K562 (cell line): ENCODE results near the gene LAPTM5. TPM values are rescaled to one million over a fixed set of nuclear protein-coding genes. Genes with fewer than 3 reads are reported as not detected.

ENCODE experiments used
- CAMTA2 ChIP-seq: fragments of 250-450 bp; sonication (Bioruptor Pico); conservative IDR thresholded peaks from 2 replicates; pipeline ENCODE4 v1.5.1; 2022
- DACH1 ChIP-seq: fragments of 450-650 bp; IDR thresholded peaks from 2 replicates; pipeline ENCODE4 v1.6.1; 2018; ENCODE audit not compliant: partially characterized antibody
- FOXJ3 ChIP-seq: sonication (generic); formaldehyde crosslinking; IDR thresholded peaks from 2 replicates; pipeline ENCODE4 v1.4.0; 2020; ENCODE audit warnings: mild to moderate bottlenecking, missing genetic modification reagents
- HDAC1 ChIP-seq, 2 experiments: fragments of 450-650 bp; IDR thresholded peaks; 2 replicates each; pipeline ENCODE4 v1.6.1; 2016 to 2017; ENCODE audit warnings: inconsistent platforms in 1 of 2, mild to moderate bottlenecking in 1 of 2, moderate library complexity in 1 of 2
- HIVEP1 ChIP-seq: fragments of 250-450 bp; sonication (Bioruptor Pico); IDR thresholded peaks from 2 replicates; pipeline ENCODE4 v1.4.0; 2020; ENCODE audit warnings: mild to moderate bottlenecking
- KAT7 ChIP-seq: sonication (generic); formaldehyde crosslinking; IDR thresholded peaks from 2 replicates; pipeline ENCODE4 v1.8.0; 2022; ENCODE audit warnings: missing genetic modification reagents, mild to moderate bottlenecking, borderline replicate concordance
- LCOR ChIP-seq: sonication (generic); formaldehyde crosslinking; IDR thresholded peaks from 2 replicates; pipeline ENCODE4 v1.8.0; 2022; ENCODE audit warnings: mild to moderate bottlenecking, missing genetic modification reagents
- MEIS2 ChIP-seq: fragments of 450-650 bp; IDR thresholded peaks from 2 replicates; pipeline ENCODE4 v1.6.1; 2014; ENCODE audit warnings: mild to moderate bottlenecking; ENCODE audit not compliant: partially characterized antibody
- NR4A1 ChIP-seq, 2 experiments: fragments of 250-450 bp in 1 of 2; fragments of 450-650 bp in 1 of 2; sonication (Bioruptor Pico) in 1 of 2; IDR thresholded peaks; 2 replicates each; pipeline versions ENCODE4 v1.4.0 to v1.6.1; 2016 to 2020; ENCODE audit warnings: mild to moderate bottlenecking in 2 of 2, missing compliant biosample characterization in 1 of 2, missing genetic modification characterization in 1 of 2, moderate library complexity in 1 of 2
- PKNOX1 ChIP-seq: fragments of 450-650 bp; IDR thresholded peaks from 2 replicates; pipeline ENCODE4 v1.6.1; 2016
- POLR3G ChIP-seq: IDR thresholded peaks from 2 replicates; pipeline ENCODE4 v1.6.1; 2011; ENCODE audit not compliant: insufficient read length, insufficient replicate concordance; ENCODE audit errors: extremely low read depth
- PTRF ChIP-seq: fragments of 450-650 bp; IDR thresholded peaks from 2 replicates; pipeline ENCODE4 v1.6.1; 2016; ENCODE audit warnings: mild to moderate bottlenecking, missing genetic modification characterization, missing compliant biosample characterization
- SAFB ChIP-seq: fragments of 200-400 bp; formaldehyde crosslinking; IDR thresholded peaks from 2 replicates; pipeline ENCODE4 v1.6.1; 2017; ENCODE audit warnings: low read depth, low read length, borderline replicate concordance
- SETDB1 ChIP-seq: IDR thresholded peaks from one replicate; pipeline ENCODE4 v1.6.1; 2012; ENCODE audit warnings: low read length, control low read depth, inconsistent platforms
- SIRT6 ChIP-seq: IDR thresholded peaks from one replicate; pipeline ENCODE4 v1.6.1; 2012; ENCODE audit warnings: low read depth, mild to moderate bottlenecking, control low read depth, inconsistent platforms, low read length, moderate library complexity
- SMAD3 ChIP-seq: fragments of 450-650 bp; formaldehyde crosslinking; conservative IDR thresholded peaks from 2 replicates; pipeline ENCODE4 v1.4.0; 2020; ENCODE audit warnings: mild to moderate bottlenecking
- SRSF3 ChIP-seq: fragments of 200-400 bp; formaldehyde crosslinking; IDR thresholded peaks from 2 replicates; pipeline ENCODE4 v1.6.1; 2016; ENCODE audit warnings: mild to moderate bottlenecking, low read length, moderate library complexity; ENCODE audit not compliant: insufficient read depth
- THRB ChIP-seq: fragments of 450-650 bp; formaldehyde crosslinking; conservative IDR thresholded peaks from 2 replicates; pipeline ENCODE4 v1.4.0; 2022; ENCODE audit warnings: mild to moderate bottlenecking, missing genetic modification characterization
- ZFX ChIP-seq: sonication (generic); formaldehyde crosslinking; IDR thresholded peaks from 2 replicates; pipeline ENCODE4 v1.8.0; 2022; ENCODE audit warnings: mild to moderate bottlenecking, missing genetic modification reagents, moderate library complexity
- ZNF174 ChIP-seq: fragments of 250-450 bp; sonication (Bioruptor Pico); IDR thresholded peaks from 2 replicates; pipeline ENCODE4 v1.4.0; 2020; ENCODE audit warnings: mild to moderate bottlenecking
- ZNF75A ChIP-seq: fragments of 450-650 bp; formaldehyde crosslinking; IDR thresholded peaks from 2 replicates; pipeline ENCODE4 v1.4.0; 2020; ENCODE audit warnings: mild to moderate bottlenecking
- polyA plus RNA-seq, 8 experiments: library from polyadenylated mRNA; depleted of rRNA in 4 of 8; stranded (reverse) in 5 of 8; unstranded in 3 of 8; fragments of >200 nt; fragmentation: Nextera tagmentation in 2 of 8; fragmentation: Illumina TruSeq in 1 of 8; extraction: Ambion mirVana in 2 of 8; extraction: Trizol in 1 of 8; gene quantifications; 2 replicates each; pipeline versions ENCODE4 v1.2.1 to v1.2.3, GENCODE V29; 2011 to 2014; ENCODE audit warnings: inconsistent platforms in 1 of 8, missing spikeins in 1 of 8
- total RNA-seq, 7 experiments: library from RNA; depleted of rRNA in 6 of 7; stranded (reverse); fragments of >200 nt in 6 of 7; fragmentation: Illumina TruSeq in 2 of 7; extraction: Trizol in 2 of 7; gene quantifications; 2 replicates each; pipeline versions ENCODE4 v1.2.1 to v1.2.3, GENCODE V29; 2011 to 2021; ENCODE audit warnings: low replicate concordance in 1 of 7
- TF ChIP-seq, protein P1 (sequence below): IDR thresholded peaks from 2 replicates; pipeline ENCODE4 v1.6.1; 2011; ENCODE audit warnings: borderline replicate concordance, low read depth, mild to moderate bottlenecking, moderate library complexity, low read length; ENCODE audit not compliant: insufficient read depth, poor library complexity, severe bottlenecking
- TF ChIP-seq, protein P2 (sequence below): conservative IDR thresholded peaks from 2 replicates; pipeline ENCODE4 v1.6.1; 2011; ENCODE audit warnings: low read depth, mild to moderate bottlenecking, low read length; ENCODE audit not compliant: control insufficient read depth

LAPTM5 gene
- total and polyA plus RNA-seq, 9 of the 15 experiments (the other 6 are each of a cell fraction or from before 2014, with no cell fraction given) = 2.4 to 47.3 (median 20.3) TPM

DNA sequence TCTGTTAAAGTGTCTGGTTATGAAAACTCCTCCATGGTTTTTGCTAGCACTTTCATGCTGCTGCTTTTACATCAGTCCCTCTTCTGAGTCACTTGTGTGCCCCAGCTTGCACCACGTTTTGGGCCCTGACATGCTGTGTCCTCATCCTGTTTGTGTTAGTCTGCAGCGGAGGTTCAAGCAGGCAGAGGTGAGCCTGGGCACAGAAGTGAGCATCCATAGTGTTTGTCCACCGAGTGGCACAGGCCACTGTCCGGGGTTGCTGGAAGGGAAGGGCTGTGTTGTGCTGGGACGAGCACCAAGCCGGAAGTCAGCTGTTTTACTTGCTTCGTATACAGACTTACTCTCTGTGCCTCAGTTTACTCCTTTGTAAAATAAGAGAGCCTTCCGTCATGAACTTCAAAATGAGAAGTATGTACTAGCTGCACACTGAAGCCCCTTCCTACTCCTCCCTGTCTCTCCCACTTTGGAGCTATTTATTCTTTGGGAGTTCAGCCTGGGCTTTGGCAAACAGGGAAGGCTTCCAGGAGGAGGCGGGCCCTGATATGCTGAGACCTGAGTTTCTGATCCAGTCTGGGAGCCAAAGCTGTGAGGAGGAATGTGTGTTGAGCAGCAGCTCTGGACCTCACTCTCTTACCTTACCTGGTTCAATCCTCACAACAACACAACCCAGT is 10.7 kb upstream of the LAPTM5 start (continued):
- no peak for TF ChIP-seq ZFX (CRISPR knock-in tag)
- TF ChIP-seq SAFB = no peak
- no peak for TF ChIP-seq SRSF3
- TF ChIP-seq SIRT6 = no peak
- TF ChIP-seq ZNF75A (CRISPR knock-in tag) = no peak
- TF ChIP-seq DACH1 = peak; percentile 27
- TF ChIP-seq MEIS2 = no peak
- TF ChIP-seq HIVEP1 (CRISPR knock-in tag) = peak; percentile 83
- TF ChIP-seq NR4A1 (CRISPR knock-in tag; IDR thresholded peaks at IDR 0.05) = no peak
- TF ChIP-seq NR4A1 (tag; IDR thresholded peaks at IDR 0.05) = no peak
- TF ChIP-seq SMAD3 (CRISPR knock-in tag) = peak; percentile 60
- TF ChIP-seq ZNF174 (CRISPR knock-in tag) = no peak
- TF ChIP-seq THRB (CRISPR knock-in tag) = no peak
- TF ChIP-seq, protein P1, sequence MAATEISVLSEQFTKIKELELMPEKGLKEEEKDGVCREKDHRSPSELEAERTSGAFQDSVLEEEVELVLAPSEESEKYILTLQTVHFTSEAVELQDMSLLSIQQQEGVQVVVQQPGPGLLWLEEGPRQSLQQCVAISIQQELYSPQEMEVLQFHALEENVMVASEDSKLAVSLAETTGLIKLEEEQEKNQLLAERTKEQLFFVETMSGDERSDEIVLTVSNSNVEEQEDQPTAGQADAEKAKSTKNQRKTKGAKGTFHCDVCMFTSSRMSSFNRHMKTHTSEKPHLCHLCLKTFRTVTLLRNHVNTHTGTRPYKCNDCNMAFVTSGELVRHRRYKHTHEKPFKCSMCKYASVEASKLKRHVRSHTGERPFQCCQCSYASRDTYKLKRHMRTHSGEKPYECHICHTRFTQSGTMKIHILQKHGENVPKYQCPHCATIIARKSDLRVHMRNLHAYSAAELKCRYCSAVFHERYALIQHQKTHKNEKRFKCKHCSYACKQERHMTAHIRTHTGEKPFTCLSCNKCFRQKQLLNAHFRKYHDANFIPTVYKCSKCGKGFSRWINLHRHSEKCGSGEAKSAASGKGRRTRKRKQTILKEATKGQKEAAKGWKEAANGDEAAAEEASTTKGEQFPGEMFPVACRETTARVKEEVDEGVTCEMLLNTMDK = no peak
- TF ChIP-seq PKNOX1 = no peak
- TF ChIP-seq, protein P2, sequence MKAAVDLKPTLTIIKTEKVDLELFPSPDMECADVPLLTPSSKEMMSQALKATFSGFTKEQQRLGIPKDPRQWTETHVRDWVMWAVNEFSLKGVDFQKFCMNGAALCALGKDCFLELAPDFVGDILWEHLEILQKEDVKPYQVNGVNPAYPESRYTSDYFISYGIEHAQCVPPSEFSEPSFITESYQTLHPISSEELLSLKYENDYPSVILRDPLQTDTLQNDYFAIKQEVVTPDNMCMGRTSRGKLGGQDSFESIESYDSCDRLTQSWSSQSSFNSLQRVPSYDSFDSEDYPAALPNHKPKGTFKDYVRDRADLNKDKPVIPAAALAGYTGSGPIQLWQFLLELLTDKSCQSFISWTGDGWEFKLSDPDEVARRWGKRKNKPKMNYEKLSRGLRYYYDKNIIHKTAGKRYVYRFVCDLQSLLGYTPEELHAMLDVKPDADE = no peak
- no peak for TF ChIP-seq PTRF
- no peak for TF ChIP-seq LCOR (CRISPR knock-in tag)
- TF ChIP-seq SETDB1 = no peak
- TF ChIP-seq CAMTA2 (CRISPR knock-in tag) = 0 out of 2 replicates have a peak, but pooled peaks have one; percentile 7
- no peak for TF ChIP-seq POLR3G
- TF ChIP-seq FOXJ3 (CRISPR knock-in tag) = no peak
- 0 out of 2 replicates have a peak, but pooled peaks have one; percentile 35 for TF ChIP-seq KAT7
- TF ChIP-seq HDAC1 (IDR thresholded peaks at IDR 0.05) = no peak
